Activated CD4-positive, alpha-beta T cell treated with anti-CD3 and anti-CD28 coated beads, Interleukin-2, amount 10 ng/mL, durations not matched to agents 24 days and 14 days (primary cell): ENCODE results near the gene SNRNP48. TPM values are rescaled to one million over a fixed set of nuclear protein-coding genes. Genes with fewer than 3 reads are reported as not detected.

Experiments
- DNase-seq: peaks from one replicate; pipeline ENCODE4 v3.0.0; 2022
- H3K27ac Mint-ChIP-seq: one replicate; pipeline ENCODE4 v1.8.0; 2022; ENCODE audit warnings: mild to moderate bottlenecking, mixed read lengths
- H3K27me3 Mint-ChIP-seq: one replicate; pipeline ENCODE4 v1.8.0; 2022; ENCODE audit warnings: mixed read lengths
- H3K36me3 Mint-ChIP-seq: one replicate; pipeline ENCODE4 v1.8.0; 2022; ENCODE audit warnings: low read depth, mild to moderate bottlenecking, mixed read lengths
- H3K4me1 Mint-ChIP-seq: one replicate; pipeline ENCODE4 v1.8.0; 2021; ENCODE audit warnings: mixed read lengths
- H3K4me3 Mint-ChIP-seq: one replicate; pipeline ENCODE4 v1.8.0; 2022; ENCODE audit warnings: mild to moderate bottlenecking, moderate library complexity, mixed read lengths
- H3K9me3 Mint-ChIP-seq: one replicate; pipeline ENCODE4 v1.8.0; 2021; ENCODE audit warnings: mixed read lengths
- intact Hi-C: fragments of 100-400 bp; cut with micrococcal nuclease; formaldehyde crosslinking; loops from one replicate; pipeline ENCODE4 v1.15.1; 2023
- total RNA-seq: library from RNA; stranded (reverse); gene quantifications from 2 replicates; pipeline ENCODE4 v1.2.3, GENCODE V29; 2022

The SNRNP48 gene
- total RNA-seq, 1 donor from 2014 or later: 18.4 TPM

DNA sequence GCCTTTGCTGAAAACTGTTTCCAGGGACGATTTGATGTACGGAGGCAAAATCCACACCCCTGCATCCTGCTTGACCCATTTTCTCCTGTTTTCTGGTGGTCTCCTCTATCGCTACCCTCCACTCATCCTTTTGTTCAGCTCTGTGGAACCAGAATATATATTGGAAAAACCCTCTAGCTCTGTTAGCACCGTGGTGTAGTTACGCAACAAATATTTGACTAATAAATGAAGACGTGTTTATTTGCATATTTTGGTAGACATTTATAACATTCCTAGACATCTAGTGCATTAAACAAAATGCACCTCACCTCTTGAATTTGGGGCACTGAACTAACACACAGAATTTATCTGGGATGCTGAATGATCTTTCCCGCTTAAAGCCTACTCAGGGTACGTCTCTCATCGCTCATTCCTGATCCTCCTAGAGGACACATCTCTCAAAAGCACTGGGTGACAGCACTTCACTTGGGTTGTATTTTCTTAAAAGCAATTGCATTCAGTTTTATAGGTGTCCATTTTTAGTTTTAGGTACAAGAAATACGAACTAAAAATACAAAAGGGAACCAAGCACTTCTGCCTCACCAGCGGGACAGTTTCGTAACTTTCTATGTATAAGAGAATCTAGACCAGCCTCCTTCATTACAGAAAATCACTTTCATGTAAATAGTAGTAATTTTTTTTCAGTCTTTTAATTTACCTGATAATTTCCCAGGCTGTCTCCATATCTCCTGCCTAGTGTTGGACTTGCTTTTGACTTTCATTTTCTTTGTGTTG, 59.2 kb downstream of the SNRNP48 start:
- Mint-ChIP-seq H3K4me1 (peaks cover 10% of the 10 kb centered on the region), H3K27ac (no peak overlapping the region), H3K4me3 (no peak overlapping the region), H3K36me3 (no peaks in the 10 kb centered on the region), H3K9me3 (peaks cover 6% of the 10 kb centered on the region), H3K27me3 (peaks cover 8% of the 10 kb centered on the region)
- intact Hi-C loops: no loop called here
- DNase-seq: no peak

DNA sequence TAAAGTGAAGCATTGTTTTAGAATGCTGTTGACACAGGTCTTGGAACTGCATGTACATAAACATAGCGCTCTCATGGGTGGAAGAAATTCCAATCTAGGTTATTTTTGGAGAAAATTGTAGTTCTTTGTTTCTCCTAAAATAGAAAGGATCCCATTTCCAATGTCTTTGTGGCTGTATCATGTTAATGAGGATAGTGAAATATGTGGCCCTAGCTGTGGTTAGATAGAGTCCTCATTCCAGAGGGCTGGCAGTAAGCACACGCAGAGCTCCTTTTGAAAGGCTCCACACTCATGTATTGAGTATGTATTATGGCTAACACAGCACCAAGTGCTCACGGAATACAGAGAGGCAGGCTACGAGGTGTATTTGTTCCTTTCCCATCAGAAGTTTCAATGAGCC, 60.9 kb downstream of the SNRNP48 start:
- no peak overlapping the region for H3K27ac Mint-ChIP-seq
- no peaks in the 10 kb centered on the region for H3K36me3 Mint-ChIP-seq
- intact Hi-C loops: no loop called here
- DNase-seq: no peak
- no peak overlapping the region for H3K4me3 Mint-ChIP-seq
- peaks cover 2% of the 10 kb centered on the region for H3K9me3 Mint-ChIP-seq
- peaks cover 11% of the 10 kb centered on the region for H3K27me3 Mint-ChIP-seq
- H3K4me1 Mint-ChIP-seq: peaks cover 8% of the 10 kb centered on the region

DNA sequence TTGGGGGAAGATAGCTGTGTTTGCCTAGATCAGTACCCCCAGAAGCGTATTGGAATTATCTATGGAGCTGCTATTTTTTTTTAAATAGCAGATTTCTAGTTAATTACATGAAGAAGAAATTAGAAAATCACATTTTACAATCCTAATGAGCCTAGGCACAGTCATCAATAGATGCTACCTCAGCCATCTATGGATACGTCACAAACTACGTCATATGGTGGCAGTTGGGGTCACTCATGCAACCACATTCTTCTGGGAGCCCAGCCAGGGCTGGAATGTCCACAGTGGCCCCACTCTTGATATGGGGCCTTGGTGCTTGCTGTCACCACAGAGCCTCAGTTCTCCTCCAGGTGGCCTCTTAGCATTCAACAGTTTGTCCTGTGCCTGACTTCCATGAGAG, 63.0 kb downstream of the SNRNP48 start:
- Mint-ChIP-seq H3K4me3 (no peak overlapping the region), H3K36me3 (no peaks in the 10 kb centered on the region), H3K9me3 (no peaks in the 10 kb centered on the region), H3K4me1 (no peaks in the 10 kb centered on the region), H3K27me3 (peaks cover 14% of the 10 kb centered on the region), H3K27ac (no peak overlapping the region)
- no peak for DNase-seq
- intact Hi-C loops: no loop called here

- Mint-ChIP-seq H3K36me3 (no peaks in the 10 kb centered on the region), H3K9me3 (no peaks in the 10 kb centered on the region), H3K27me3 (peaks cover 10% of the 10 kb centered on the region), H3K4me1 (no peaks in the 10 kb centered on the region), H3K4me3 (no peak overlapping the region), H3K27ac (no peak overlapping the region)
- intact Hi-C loops: no loop called here
- DNase-seq: no peak
Measured at GRCh38 chr6:7656355-7656754, 66.4 kb downstream of the SNRNP48 start.

DNA sequence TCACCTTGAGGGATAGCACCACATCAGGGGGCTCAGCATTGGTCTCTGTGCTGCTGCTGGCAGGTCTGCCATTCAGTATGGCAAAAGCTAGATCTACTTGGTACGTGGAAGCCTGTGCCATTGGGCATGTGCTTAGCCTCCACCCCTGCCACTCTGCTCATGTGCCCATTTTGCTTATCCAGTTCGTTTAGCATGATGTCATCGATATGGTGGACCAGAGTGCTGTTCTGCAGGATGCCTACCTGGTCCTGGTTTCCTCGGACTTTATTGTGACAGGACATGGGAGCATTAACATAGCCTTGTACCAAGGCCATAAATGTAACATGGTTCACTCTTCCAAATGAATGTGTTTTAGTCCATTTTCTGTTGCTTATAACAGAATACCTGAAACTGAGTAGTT, 68.5 kb downstream of the SNRNP48 start:
- DNase-seq: no peak
- Mint-ChIP-seq H3K27ac (no peak overlapping the region), H3K4me1 (no peaks in the 10 kb centered on the region), H3K36me3 (no peaks in the 10 kb centered on the region), H3K27me3 (peaks cover 18% of the 10 kb centered on the region), H3K9me3 (no peaks in the 10 kb centered on the region), H3K4me3 (no peak overlapping the region)
- intact Hi-C loops: no loop called here

GRCh38 chr6:7661364-7661763, 71.4 kb downstream of the SNRNP48 start:
- H3K4me1 Mint-ChIP-seq: no peaks in the 10 kb centered on the region
- H3K27ac Mint-ChIP-seq: no peak overlapping the region
- H3K27me3 Mint-ChIP-seq: peaks cover 16% of the 10 kb centered on the region
- no peak for DNase-seq
- intact Hi-C loops: no loop called here
- H3K4me3 Mint-ChIP-seq: no peak overlapping the region
- H3K36me3 Mint-ChIP-seq: no peaks in the 10 kb centered on the region
- no peaks in the 10 kb centered on the region for H3K9me3 Mint-ChIP-seq

Other genes with a start within 250 kb of the SNRNP48 start
- gene CAGE1, start 200.5 kb upstream of the SNRNP48 start, total RNA-seq: 0.16 and 0.31 TPM in 2 replicates
- gene RIOK1, start 200.4 kb upstream of the SNRNP48 start, total RNA-seq: 56.7 and 62.1 TPM in 2 replicates
- 0.02 TPM in 1 of 2 replicates, not detected in the other for gene DSP, start 48.5 kb upstream of the SNRNP48 start, total RNA-seq
- gene BMP6, start 135.9 kb downstream of the SNRNP48 start, total RNA-seq: 0.50 and 0.56 TPM in 2 replicates